ENCODE measurements around the gene SLC9A8. TPM values are rescaled to one million over a fixed set of nuclear protein-coding genes. Genes with fewer than 3 reads are reported as not detected.

Gene SLC9A8, protein sequence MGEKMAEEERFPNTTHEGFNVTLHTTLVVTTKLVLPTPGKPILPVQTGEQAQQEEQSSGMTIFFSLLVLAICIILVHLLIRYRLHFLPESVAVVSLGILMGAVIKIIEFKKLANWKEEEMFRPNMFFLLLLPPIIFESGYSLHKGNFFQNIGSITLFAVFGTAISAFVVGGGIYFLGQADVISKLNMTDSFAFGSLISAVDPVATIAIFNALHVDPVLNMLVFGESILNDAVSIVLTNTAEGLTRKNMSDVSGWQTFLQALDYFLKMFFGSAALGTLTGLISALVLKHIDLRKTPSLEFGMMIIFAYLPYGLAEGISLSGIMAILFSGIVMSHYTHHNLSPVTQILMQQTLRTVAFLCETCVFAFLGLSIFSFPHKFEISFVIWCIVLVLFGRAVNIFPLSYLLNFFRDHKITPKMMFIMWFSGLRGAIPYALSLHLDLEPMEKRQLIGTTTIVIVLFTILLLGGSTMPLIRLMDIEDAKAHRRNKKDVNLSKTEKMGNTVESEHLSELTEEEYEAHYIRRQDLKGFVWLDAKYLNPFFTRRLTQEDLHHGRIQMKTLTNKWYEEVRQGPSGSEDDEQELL
- total RNA-seq (2022; extraction: Qiagen RNA extraction): 6.4 to 9.9 TPM (median 8.7 TPM) in 5 replicates

GRCh38 chr20:49812507-49813304 lies at the start of gene SLC9A8:
Gene SLC9A8, plus strand, starts transcription at chr20:49812828. Its CDS starts 95 bp downstream, at chr20:49812923.

DNA sequence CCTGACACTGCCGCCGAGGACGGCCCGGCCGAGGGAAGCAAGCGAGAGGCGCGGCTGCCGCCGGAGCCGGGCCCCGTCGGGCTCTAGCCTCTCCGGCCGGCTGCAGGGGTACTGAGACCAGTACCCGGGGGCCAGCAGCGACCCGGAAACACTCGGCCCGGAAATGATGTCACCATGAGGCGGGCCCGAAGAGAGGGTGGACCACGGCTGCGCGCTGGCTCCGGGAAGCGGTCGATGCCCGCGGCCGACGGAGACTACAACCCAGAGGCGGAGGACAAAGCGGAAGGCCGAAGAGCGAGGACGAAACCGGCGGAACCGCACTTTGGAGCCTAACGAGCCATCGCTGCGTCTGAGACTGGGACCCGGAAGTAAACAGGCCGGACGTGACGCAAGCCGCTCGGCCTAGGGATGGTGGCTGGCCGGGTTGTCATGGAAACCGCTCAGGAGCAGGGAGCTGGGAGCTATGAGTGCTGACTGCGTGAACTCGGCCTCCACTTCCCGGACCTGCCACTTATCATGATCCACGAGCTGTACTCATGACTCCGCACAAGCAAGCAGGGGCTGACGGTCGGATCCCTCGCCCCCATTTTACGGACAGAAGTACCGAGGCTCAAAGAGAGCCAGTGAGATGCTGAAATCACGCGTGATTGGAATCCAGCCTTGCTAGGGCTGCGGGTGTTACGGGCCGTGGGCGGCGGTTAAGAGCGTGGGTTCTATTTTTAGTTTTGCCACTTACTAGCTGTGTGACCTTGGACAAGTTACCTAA lies 102.9 kb downstream of the SLC9A8 start, which contains the start of gene SPATA2:
SPATA2 (minus strand) TSS at position 150 of the 766 bp plus-strand sequence. CDS start 7,039 bp downstream, outside the sequence.

GRCh38 chr20:49936153-49937026 lies 123.8 kb downstream of the SLC9A8 start, which contains the start of gene RNF114:
Gene RNF114, plus strand, starts transcription at chr20:49936397. Its CDS starts 16 bp downstream, at chr20:49936413.

Other genes with a start within 250 kb of the SLC9A8 start
- 0.02 to 0.07 TPM (median 0.06 TPM) in 3 of 5 replicates, not detected in the others for gene PTGIS, start 244.7 kb upstream of the SLC9A8 start, total RNA-seq (2022; extraction: Qiagen RNA extraction)
- 53.4 to 75.6 TPM (median 68.7 TPM) in 5 replicates for gene B4GALT5, start 99.0 kb upstream of the SLC9A8 start, total RNA-seq (2022; extraction: Qiagen RNA extraction)
- 6.2 to 8.9 TPM (median 8.5 TPM) in 5 replicates for gene SPATA2, start 102.7 kb downstream of the SLC9A8 start, total RNA-seq (2022; extraction: Qiagen RNA extraction)
- gene RNF114, start 123.6 kb downstream of the SLC9A8 start, total RNA-seq (2022; extraction: Qiagen RNA extraction): 47.0 to 53.8 TPM (median 50.5 TPM) in 5 replicates
- gene SNAI1, start 170.2 kb downstream of the SLC9A8 start, total RNA-seq (2022; extraction: Qiagen RNA extraction): 7.4 to 14.7 TPM (median 13.0 TPM) in 5 replicates